ENCODE data around the gene MST1.
"Not testable (repeated sequence)": the region's sequence is repeated elsewhere in the genome, so short reads cannot be mapped to it uniquely, and the experiment has no call there.

MST1 gene

GRCh38 chr3:49700453-49701128 lies 11.3 kb upstream of the MST1 start:
- DNase-seq = no peak

- DNase-seq = no peak
Measured at GRCh38 chr3:49700014-49700413, 10.7 kb upstream of the MST1 start.

GRCh38 chr3:49699281-49699979 lies 10.2 kb upstream of the MST1 start:
- no peak for DNase-seq

- DNase-seq = not testable (repeated sequence)
Measured at GRCh38 chr3:49695350-49696015, 6.2 kb upstream of the MST1 start.

GRCh38 chr3:49694409-49695070 lies 5.3 kb upstream of the MST1 start:
- not testable (repeated sequence) for DNase-seq

GRCh38 chr3:49691481-49691880 lies 2.2 kb upstream of the MST1 start:
- not testable (repeated sequence) for DNase-seq

GRCh38 chr3:49690856-49691255 lies 1.6 kb upstream of the MST1 start:
- not testable (repeated sequence) for DNase-seq

GRCh38 chr3:49689908-49690624 lies 792 bp upstream of the MST1 start:
- not testable (repeated sequence) for DNase-seq

- not testable (repeated sequence) for DNase-seq
Measured at GRCh38 chr3:49688338-49689045, 782 bp downstream of the MST1 start.

- DNase-seq = not testable (repeated sequence)
Measured at GRCh38 chr3:49687424-49687795, 1.9 kb downstream of the MST1 start.

- peak; percentile 34 for DNase-seq
Measured at GRCh38 chr3:49686769-49687423, 2.4 kb downstream of the MST1 start.

- DNase-seq = not testable (repeated sequence)
Measured at GRCh38 chr3:49686346-49686745, 2.9 kb downstream of the MST1 start.

GRCh38 chr3:49685846-49686245 lies 3.4 kb downstream of the MST1 start:
- not testable (repeated sequence) for DNase-seq

- not testable (repeated sequence) for DNase-seq
Measured at GRCh38 chr3:49685103-49685502, 4.2 kb downstream of the MST1 start.

- not testable (repeated sequence) for DNase-seq
Measured at GRCh38 chr3:49684453-49684852, 4.8 kb downstream of the MST1 start.

GRCh38 chr3:49683162-49683561 lies 6.1 kb downstream of the MST1 start:
- DNase-seq = no peak

GRCh38 chr3:49681543-49681942 lies 7.7 kb downstream of the MST1 start:
- DNase-seq = no peak

GRCh38 chr3:49681232-49681522 lies 8.1 kb downstream of the MST1 start:
- DNase-seq = no peak

GRCh38 chr3:49680493-49681231 lies 8.6 kb downstream of the MST1 start:
- no peak for DNase-seq

GRCh38 chr3:49675912-49676311 lies 13.4 kb downstream of the MST1 start:
- DNase-seq = no peak

- DNase-seq = no peak
Measured at GRCh38 chr3:49674497-49674983, 14.7 kb downstream of the MST1 start.

Measured in fibroblast of upper back skin (primary cell).